ENCODE measurements around the gene SCN11A. TPM values are rescaled to one million over a fixed set of nuclear protein-coding genes. Genes with fewer than 3 reads are reported as not detected.
A peak's percentile ranks its signal among the peaks of the same experiment; 100 is the strongest.

SCN11A gene
- polyA plus RNA-seq, 3 donors: not detected

DNA sequence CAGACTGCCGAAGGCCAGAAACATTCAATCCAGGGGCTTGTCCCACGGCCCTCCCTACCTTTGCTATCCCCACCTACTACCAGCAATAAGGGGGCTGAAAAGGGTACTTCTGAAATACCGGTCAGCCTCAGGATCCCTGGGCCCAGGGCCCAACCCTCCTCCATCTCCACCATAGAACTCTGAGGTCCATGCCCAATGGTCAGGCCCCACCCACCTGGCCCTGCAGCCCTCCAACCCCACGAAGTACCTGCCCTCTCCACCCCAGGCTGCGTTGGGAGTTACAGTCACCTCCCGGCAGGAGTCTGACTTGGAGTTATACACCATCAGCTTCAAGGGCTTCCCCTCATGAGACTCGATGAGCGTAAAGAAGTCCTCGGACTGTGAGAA lies 48.7 kb upstream of the SCN11A start:
- peak overlapping the region in 3 of 7 donors; percentile 30 to 73 (median 41) for H3K27ac Mint-ChIP-seq
- peaks cover 57 to 69% of the 10 kb centered on the region in 2 donors for H3K36me3 ChIP-seq (replicated peaks in 1 of 2; ENCODE audit: control insufficient read depth in 1 of 2, insufficient read depth in 2 of 2, low read length in 2 of 2)

DNA sequence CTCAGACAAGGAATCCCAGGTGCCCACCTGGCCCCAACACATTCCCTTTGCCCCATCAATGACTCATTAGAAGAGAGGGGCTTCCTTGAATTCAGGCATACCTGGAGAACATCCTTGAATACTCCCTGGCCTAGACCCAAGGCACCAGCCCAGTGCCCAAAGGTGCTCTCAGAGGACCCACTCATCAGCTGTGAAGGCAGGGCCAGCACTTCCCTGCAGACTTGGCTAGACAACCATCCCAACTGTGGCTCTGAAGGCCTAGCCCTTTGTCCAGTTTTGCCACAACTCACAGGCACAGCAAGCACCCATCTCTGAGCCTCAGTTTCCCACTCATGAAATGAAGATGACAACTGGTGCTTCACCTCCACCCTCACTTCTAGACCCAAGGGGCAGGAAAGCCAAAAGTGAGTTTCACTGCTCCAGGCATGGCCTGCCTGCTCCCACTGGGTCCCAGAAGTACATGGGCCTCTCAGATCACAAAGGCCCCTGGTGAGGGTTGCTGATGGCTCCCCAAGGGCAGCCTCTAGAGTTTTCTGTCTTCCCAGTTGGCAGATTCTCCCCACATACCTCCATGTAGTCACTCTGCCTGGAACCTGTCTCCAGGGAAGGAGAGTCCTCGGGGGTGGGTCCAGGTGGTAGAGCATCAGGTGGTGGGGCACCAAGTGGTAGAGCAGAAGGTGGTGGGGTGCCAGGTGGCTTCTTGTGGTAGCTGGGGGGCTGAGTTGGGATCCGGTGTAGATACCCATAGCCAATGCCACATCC lies 48.2 kb upstream of the SCN11A start:
- Histone ChIP-seq H3K9ac (ENCODE audit: insufficient read depth, low read length, poor library complexity, severe bottlenecking) (no peak overlapping the region), H3K9me3 (replicated peaks in 1 of 2; ENCODE audit: control insufficient read depth in 1 of 2, insufficient read depth in 1 of 2, low read length in 2 of 2) (no peaks in the 10 kb centered on the region), H3K4me2 (replicated peaks; ENCODE audit: extremely low read depth, low read length, poor library complexity, severe bottlenecking) (no peak overlapping the region), H4K20me1 (ENCODE audit: insufficient read depth, low read length) (peaks cover 89% of the 10 kb centered on the region), H3K4me1 (ENCODE audit: control insufficient read depth in 1 of 2, insufficient read depth in 2 of 2, low read length in 2 of 2) (peaks cover 0 to 5% of the 10 kb centered on the region in 2 donors), H2AFZ (ENCODE audit: insufficient read depth, low read depth, low read length, poor library complexity, severe bottlenecking) (no peak overlapping the region), H3K36me3 (replicated peaks in 1 of 2; ENCODE audit: control insufficient read depth in 1 of 2, insufficient read depth in 2 of 2, low read length in 2 of 2) (peaks cover 62 to 75% of the 10 kb centered on the region in 2 donors), H3K27me3 (ENCODE audit: control insufficient read depth in 2 of 2, insufficient read depth in 2 of 2, low read length in 2 of 2) (no peaks in the 10 kb centered on the region), H3K4me3 (replicated peaks in 1 of 3; ENCODE audit: low read depth in 2 of 3, low read length in 3 of 3) (no peak overlapping the region), H3K79me2 (ENCODE audit: insufficient read depth, low read length) (peaks cover 21% of the 10 kb centered on the region), H3K27ac (ENCODE audit: low read depth in 1 of 2, low read length in 2 of 2) (peak overlapping the region in 1 of 2 donors; percentile 20)
- intact Hi-C loops (cut with micrococcal nuclease): loop anchor here (2.0 to 10.0 kb wide), 2 partner anchors 185 to 189 kb away; partner anchors contain the start of gene CX3CR1 (in 1 of the 2)
- no peak for DNase-seq
- H3K9me3 Mint-ChIP-seq: no peaks in the 10 kb centered on the region
- no peak for TF ChIP-seq CTCF (IDR thresholded peaks at IDR 0.05)
- H3K36me3 Mint-ChIP-seq: peaks cover 61 to 69% of the 10 kb centered on the region in 2 donors
- peaks cover 20% of the 10 kb centered on the region for H3K4me1 Mint-ChIP-seq
- peak overlapping the region in 3 of 7 donors; percentile 13 to 30 (median 26) for H3K27ac Mint-ChIP-seq
- H3K4me3 Mint-ChIP-seq: no peak overlapping the region
- WGBS (ENCODE audit: insufficient coverage): no CpG with 5 or more reads among the region's 2 CpGs
- peaks cover 0 to 1% (median 0%) of the 10 kb centered on the region in 3 donors for H3K27me3 Mint-ChIP-seq (ENCODE audit: low read depth in 3 of 3)

More for the DNA sequence above, 48.7 kb upstream of the SCN11A start:
- H3K27me3 ChIP-seq (ENCODE audit: control insufficient read depth in 2 of 2, insufficient read depth in 2 of 2, low read length in 2 of 2): no peaks in the 10 kb centered on the region
- peaks cover 26% of the 10 kb centered on the region for H3K4me1 Mint-ChIP-seq
- H3K9ac ChIP-seq (ENCODE audit: insufficient read depth, low read length, poor library complexity, severe bottlenecking): no peak overlapping the region
- H3K27me3 Mint-ChIP-seq (ENCODE audit: low read depth in 3 of 3): peaks cover 0 to 1% (median 0%) of the 10 kb centered on the region in 3 donors
- no peak overlapping the region for H3K4me2 ChIP-seq (replicated peaks; ENCODE audit: extremely low read depth, low read length, poor library complexity, severe bottlenecking)
- peaks cover 60 to 67% of the 10 kb centered on the region in 2 donors for H3K36me3 Mint-ChIP-seq
- no peak overlapping the region for H2AFZ ChIP-seq (ENCODE audit: insufficient read depth, low read depth, low read length, poor library complexity, severe bottlenecking)
- H3K9me3 ChIP-seq (replicated peaks in 1 of 2; ENCODE audit: control insufficient read depth in 1 of 2, insufficient read depth in 1 of 2, low read length in 2 of 2): no peaks in the 10 kb centered on the region
- peaks cover 27% of the 10 kb centered on the region for H3K79me2 ChIP-seq (ENCODE audit: insufficient read depth, low read length)
- peaks cover under 1 to 11% of the 10 kb centered on the region in 2 donors for H3K4me1 ChIP-seq (ENCODE audit: control insufficient read depth in 1 of 2, insufficient read depth in 2 of 2, low read length in 2 of 2)
- DNase-seq: no peak
- intact Hi-C loops (cut with micrococcal nuclease): loop anchor here (2.0 to 10.0 kb wide), 2 partner anchors 184 to 188 kb away; partner anchors contain the start of gene CX3CR1 (in 1 of the 2)
- no peak overlapping the region for H3K4me3 Mint-ChIP-seq
- peaks cover 91% of the 10 kb centered on the region for H4K20me1 ChIP-seq (ENCODE audit: insufficient read depth, low read length)
- H3K4me3 ChIP-seq (replicated peaks in 1 of 3; ENCODE audit: low read depth in 2 of 3, low read length in 3 of 3): no peak overlapping the region
- peak overlapping the region in 1 of 2 donors; percentile 20 for H3K27ac ChIP-seq (ENCODE audit: low read depth in 1 of 2, low read length in 2 of 2)
- no peak for TF ChIP-seq CTCF (IDR thresholded peaks at IDR 0.05)
- 98% methylated on average over 7 of the region's 9 CpGs for WGBS (ENCODE audit: insufficient coverage)
- H3K9me3 Mint-ChIP-seq: no peaks in the 10 kb centered on the region
